ENCODE results near the gene HEPN1.

HEPN1 gene

DNA sequence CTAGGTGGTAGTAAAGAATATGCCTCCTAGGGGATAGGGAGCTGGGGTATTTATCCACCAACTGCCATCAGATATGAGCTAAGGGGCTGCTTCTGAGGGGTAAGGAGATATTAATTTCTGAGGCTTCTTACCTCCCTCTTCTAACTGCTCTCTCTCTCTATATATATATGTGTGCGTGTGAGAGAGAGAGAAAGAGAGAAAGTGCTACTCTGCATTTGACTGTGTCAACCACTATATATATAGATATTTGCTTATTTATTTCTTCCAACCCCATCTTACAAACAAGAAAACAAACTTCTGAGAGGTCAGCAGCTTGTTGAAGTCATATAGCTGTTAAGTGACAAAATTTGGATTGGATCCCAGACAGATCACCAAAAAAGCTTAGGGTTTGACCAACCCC is 22.7 kb downstream of the HEPN1 start:
- H3K4me3 ChIP-seq (ENCODE audit: low read depth in 1 of 2, low read length in 1 of 2): no peak overlapping the region
- no peaks in the 10 kb centered on the region for H3K36me3 ChIP-seq
- no peaks in the 10 kb centered on the region for H3K4me1 ChIP-seq (ENCODE audit: control insufficient read depth in 1 of 2, insufficient read depth in 1 of 2, low read depth in 1 of 2, low read length in 1 of 2)
- H3K9me3 ChIP-seq: no peaks in the 10 kb centered on the region
- TF ChIP-seq, protein P1, sequence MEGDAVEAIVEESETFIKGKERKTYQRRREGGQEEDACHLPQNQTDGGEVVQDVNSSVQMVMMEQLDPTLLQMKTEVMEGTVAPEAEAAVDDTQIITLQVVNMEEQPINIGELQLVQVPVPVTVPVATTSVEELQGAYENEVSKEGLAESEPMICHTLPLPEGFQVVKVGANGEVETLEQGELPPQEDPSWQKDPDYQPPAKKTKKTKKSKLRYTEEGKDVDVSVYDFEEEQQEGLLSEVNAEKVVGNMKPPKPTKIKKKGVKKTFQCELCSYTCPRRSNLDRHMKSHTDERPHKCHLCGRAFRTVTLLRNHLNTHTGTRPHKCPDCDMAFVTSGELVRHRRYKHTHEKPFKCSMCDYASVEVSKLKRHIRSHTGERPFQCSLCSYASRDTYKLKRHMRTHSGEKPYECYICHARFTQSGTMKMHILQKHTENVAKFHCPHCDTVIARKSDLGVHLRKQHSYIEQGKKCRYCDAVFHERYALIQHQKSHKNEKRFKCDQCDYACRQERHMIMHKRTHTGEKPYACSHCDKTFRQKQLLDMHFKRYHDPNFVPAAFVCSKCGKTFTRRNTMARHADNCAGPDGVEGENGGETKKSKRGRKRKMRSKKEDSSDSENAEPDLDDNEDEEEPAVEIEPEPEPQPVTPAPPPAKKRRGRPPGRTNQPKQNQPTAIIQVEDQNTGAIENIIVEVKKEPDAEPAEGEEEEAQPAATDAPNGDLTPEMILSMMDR (IDR thresholded peaks at IDR 0.05): no peak
- H3K27me3 ChIP-seq: no peaks in the 10 kb centered on the region
- H3K27ac ChIP-seq: no peak overlapping the region

DNA sequence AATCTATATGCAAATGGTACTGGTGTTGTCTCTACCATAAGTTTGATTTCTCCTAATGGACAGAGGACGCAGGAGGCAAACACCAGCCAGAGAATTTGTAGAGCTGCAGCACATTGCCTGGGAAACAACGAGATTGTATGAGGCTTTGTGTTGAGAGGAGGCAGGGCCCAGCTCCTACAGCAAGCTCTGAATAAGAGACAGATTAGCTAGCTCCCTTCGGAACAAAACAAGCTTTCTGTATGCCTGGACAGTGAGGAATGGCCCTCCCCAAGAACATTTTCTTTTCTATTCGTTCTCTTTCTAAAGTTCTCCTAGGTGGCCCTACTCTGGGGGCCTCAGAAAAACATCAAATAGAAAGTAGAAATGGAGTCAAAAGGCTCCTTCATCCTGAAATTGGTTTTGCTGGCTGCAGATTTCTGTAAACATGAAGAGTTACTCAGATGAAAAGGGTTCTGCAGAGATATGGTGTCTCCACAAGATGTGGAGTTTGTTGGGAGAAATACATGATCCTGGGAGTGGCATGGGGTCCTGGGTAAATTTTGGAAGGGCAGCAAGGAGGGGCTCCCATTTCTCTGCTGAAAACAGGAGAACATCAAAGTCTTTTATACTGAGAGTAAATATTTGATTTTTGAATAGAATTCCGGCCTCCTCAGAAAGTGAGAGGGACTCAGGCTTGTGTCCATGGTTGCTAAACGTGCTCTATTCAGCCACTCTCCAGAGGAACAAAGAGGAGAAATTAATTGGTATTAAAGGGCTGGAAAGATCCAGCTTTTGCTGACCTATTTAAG is 23.6 kb downstream of the HEPN1 start:
- Histone ChIP-seq H3K9me3 (no peaks in the 10 kb centered on the region), H3K4me1 (ENCODE audit: control insufficient read depth in 1 of 2, insufficient read depth in 1 of 2, low read depth in 1 of 2, low read length in 1 of 2) (no peaks in the 10 kb centered on the region), H3K36me3 (no peaks in the 10 kb centered on the region), H3K4me3 (ENCODE audit: low read depth in 1 of 2, low read length in 1 of 2) (no peak overlapping the region), H3K27me3 (no peaks in the 10 kb centered on the region), H3K27ac (no peak overlapping the region)
- TF ChIP-seq, protein P1 (IDR thresholded peaks at IDR 0.05): no peak

DNA sequence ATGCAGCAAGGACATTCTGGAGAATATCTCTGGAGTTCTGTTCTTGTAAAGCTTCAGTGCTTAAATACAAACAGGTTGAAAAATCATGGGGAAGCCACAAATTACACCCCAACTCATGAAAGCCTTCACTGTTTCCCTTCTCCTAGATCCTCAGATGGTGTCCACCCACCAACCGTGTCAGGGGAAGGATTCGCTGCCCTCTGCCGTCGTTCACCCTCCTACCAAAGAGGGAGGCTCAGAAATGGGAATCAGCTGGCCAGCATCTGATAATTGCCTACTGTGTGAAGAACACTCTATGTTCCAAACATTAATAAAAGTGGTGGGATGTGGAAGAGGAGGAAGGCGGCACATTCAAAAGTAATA is 24.2 kb downstream of the HEPN1 start:
- Histone ChIP-seq H3K27ac (no peak overlapping the region), H3K36me3 (no peaks in the 10 kb centered on the region), H3K4me3 (ENCODE audit: low read depth in 1 of 2, low read length in 1 of 2) (no peak overlapping the region), H3K27me3 (no peaks in the 10 kb centered on the region), H3K9me3 (no peaks in the 10 kb centered on the region), H3K4me1 (ENCODE audit: control insufficient read depth in 1 of 2, insufficient read depth in 1 of 2, low read depth in 1 of 2, low read length in 1 of 2) (no peaks in the 10 kb centered on the region)
- TF ChIP-seq, protein P1 (IDR thresholded peaks at IDR 0.05): no peak

DNA sequence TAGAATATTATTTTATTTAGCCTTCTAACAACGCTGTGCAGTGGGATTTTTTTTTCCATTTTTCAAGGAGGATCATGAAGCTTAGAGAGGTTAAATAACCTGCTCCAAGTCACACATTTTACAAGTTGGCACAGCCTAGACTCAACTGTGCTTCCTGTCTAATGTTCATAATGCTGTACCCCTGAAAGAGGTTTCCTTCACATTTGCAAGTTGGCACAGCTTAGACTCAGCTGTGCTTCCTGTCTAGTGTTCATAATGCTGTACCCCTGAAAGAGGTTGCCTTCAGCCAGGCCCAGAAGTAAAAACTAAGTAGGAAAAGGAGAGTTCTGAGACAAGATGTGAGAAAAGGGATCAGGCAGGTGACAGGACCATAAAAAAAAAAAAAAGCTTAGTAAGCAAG is 24.7 kb downstream of the HEPN1 start:
- Histone ChIP-seq H3K9me3 (no peaks in the 10 kb centered on the region), H3K27me3 (no peaks in the 10 kb centered on the region), H3K4me3 (ENCODE audit: low read depth in 1 of 2, low read length in 1 of 2) (no peak overlapping the region), H3K4me1 (ENCODE audit: control insufficient read depth in 1 of 2, insufficient read depth in 1 of 2, low read depth in 1 of 2, low read length in 1 of 2) (no peaks in the 10 kb centered on the region), H3K36me3 (no peaks in the 10 kb centered on the region), H3K27ac (no peak overlapping the region)
- TF ChIP-seq, protein P1 (IDR thresholded peaks at IDR 0.05): no peak

DNA sequence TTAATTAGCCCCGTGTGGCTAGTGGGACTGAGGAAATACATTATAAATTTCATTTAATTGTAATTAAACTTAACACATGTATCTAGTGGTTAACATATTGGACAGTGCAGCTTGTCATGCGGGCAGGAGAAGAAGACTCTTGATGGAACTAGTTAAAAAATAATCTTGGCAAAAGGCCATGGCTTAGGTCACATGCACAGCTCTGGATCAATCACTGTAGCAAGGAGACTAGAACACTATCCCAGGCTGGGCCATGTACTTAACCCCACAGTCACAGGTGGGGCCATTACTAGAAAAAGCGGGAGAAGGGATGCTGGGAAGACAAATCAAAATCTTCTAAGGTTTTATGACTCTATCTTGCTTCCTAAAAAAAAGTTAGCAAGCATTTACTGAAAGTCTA is 25.5 kb downstream of the HEPN1 start:
- Histone ChIP-seq H3K9me3 (no peaks in the 10 kb centered on the region), H3K4me3 (ENCODE audit: low read depth in 1 of 2, low read length in 1 of 2) (no peak overlapping the region), H3K27ac (no peak overlapping the region), H3K36me3 (no peaks in the 10 kb centered on the region), H3K27me3 (no peaks in the 10 kb centered on the region), H3K4me1 (ENCODE audit: control insufficient read depth in 1 of 2, insufficient read depth in 1 of 2, low read depth in 1 of 2, low read length in 1 of 2) (no peaks in the 10 kb centered on the region)
- TF ChIP-seq, protein P1 (IDR thresholded peaks at IDR 0.05): no peak
